RPMI7951 (cell line): ENCODE data around the gene PIGK. TPM values are rescaled to one million over a fixed set of nuclear protein-coding genes. Genes with fewer than 3 reads are reported as not detected.
"Not testable (repeated sequence)": the region's sequence is repeated elsewhere in the genome, so short reads cannot be mapped to it uniquely, and the experiment has no call there.

Experiments
- DNase-seq: peaks from one replicate; pipeline ENCODE4 v3.0.0-alpha.2; 2012; ENCODE audit warnings: low read depth
- total RNA-seq: library from RNA; depleted of rRNA; stranded (reverse); fragments of >200 nt; shearing (Covaris generic); gene quantifications from 2 replicates; pipeline ENCODE4 v1.2.3, GENCODE V29; 2014

The PIGK gene
- total RNA-seq, 1 experiment from 2014 or later = 81.7 TPM

- DNase-seq = peak; percentile 2
Observed at GRCh38 chr1:77193951-77194350, 25.3 kb downstream of the PIGK start.

DNA sequence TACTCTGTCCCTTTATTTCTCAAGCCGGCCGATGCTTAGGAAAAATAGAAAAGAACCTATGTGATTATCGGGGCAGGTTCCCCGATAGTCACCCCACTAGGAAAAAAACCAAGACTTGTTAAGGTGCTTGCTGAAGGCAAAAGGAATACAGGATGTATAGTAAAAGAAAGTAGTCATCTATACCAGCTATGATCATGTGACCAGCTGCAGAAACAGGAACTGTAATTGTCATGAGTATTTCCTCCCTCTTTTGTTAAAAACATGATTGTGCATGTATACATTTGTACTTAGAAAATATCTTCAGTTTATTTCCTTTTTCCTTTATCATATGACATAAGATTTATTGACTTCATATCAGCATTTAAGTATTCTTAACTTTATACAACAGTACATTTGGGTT, 30.5 kb downstream of the PIGK start:
- DNase-seq = no peak

- DNase-seq = not testable (repeated sequence)
Observed at GRCh38 chr1:77186907-77187306, 32.3 kb downstream of the PIGK start.

DNA sequence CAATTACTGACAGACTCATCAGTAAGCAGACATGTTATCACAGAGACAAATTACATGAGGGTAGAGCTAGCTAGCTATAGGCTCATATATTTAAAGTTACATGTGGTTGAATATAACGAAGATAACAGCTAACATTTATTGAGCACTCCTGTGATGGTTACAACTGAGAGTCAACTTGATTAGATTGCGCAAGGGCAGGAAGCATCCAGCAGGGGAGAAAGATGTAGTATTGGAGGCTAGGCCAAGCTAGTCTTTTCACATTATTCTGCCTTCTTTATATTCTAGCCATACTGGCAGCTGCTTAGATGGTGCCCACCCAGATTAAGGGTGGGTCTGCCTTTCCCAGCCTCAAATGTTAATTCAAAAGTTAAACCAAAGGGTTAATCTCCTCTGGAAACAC, 37.1 kb downstream of the PIGK start:
- DNase-seq = no peak

- no peak for DNase-seq
Observed at GRCh38 chr1:77179632-77180031, 39.6 kb downstream of the PIGK start.

DNA sequence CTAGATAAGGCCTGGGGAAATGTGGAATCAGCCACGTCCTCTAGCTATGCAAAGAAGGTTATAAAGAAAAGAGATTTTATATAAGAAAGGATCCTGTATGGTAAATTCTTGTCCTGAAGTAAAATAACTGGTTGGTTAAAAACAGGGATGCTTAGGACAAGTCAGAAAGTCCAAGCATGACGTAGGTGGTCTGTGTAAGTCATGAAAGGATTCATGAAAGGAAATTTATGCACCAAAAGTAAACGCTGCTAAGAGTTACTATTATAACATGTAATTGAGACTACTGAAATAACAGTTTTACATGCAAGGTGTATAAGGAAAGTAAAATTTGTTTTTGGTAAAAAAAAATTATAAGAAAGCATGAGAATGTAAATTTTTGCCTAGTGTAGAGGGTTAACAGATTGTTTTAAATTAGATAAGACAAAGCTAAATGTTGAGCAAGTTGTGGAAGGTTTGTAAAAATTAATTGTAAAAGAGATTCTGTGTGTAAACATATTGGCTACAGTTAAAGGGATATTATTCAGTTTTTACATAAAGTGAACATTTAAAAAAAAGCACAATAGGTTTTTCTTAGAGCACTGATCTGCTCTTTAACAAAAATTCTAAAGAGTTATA, 43.9 kb downstream of the PIGK start:
- peak; percentile 26 for DNase-seq

GRCh38 chr1:77170687-77171086, 48.5 kb downstream of the PIGK start:
- peak; percentile 28 for DNase-seq

DNA sequence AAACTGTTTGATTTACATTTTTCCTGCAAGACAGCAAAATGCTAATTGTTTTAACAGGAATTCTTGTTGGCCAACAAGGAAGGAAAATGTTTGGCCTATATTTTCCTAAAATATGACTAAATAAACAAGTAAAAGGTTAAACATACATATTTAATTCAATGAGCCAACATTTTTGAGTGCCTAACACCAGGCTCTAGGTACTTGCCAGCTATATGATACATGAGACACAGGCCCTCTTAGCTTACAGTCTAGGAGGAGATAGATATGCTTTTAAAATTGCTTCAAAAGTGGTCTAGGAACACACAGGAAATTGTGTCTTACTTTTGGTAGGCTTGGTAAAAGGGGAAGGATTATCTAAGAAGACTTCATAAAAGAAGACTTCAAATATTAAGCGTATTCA, 50.9 kb downstream of the PIGK start:
- DNase-seq = no peak

DNA sequence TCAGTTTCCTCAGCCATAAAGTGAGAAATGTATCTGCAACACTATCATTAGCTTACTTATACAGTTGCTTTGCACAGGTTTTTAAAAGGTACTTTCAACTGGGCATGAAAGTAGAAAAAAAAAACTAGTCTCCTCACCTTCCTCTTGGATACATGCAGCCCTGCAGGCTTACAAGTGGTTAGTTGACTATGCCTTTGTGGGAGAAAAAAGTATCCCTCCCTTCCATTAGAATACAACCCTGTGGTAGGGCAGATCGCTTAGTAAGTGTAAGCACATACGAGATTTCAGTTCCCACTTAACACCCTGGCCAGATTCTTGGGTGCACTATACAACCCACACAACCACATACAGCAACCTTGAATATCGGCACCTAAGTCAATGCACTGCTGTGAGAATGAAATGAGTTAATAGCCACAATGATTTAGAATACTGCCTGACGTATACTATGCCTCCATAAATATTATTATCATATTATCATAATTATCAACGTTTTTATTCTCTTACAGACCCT, 54.7 kb downstream of the PIGK start:
- no peak for DNase-seq

GRCh38 chr1:77159706-77160105, 59.5 kb downstream of the PIGK start:
- not testable (repeated sequence) for DNase-seq

DNA sequence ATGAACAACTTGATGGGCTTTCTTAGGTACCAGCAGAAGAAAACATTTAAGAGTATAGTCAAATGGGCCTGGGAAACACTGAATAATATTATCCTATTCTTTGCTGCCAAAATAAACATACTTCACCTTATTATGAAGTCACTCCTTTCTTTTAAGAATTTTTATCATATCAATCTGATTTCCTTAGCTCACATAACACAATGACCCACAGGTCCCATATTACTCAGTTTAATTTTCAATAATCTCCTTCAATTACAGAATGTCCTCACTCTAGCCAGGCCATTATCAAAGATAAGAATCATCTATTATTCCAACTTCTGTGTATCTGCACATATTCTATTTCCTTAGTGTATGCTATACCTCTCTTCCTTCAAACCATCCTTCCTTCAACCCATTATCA, 63.0 kb downstream of the PIGK start:
- DNase-seq = no peak

GRCh38 chr1:77146270-77146669, 73.0 kb downstream of the PIGK start:
- no peak for DNase-seq

DNA sequence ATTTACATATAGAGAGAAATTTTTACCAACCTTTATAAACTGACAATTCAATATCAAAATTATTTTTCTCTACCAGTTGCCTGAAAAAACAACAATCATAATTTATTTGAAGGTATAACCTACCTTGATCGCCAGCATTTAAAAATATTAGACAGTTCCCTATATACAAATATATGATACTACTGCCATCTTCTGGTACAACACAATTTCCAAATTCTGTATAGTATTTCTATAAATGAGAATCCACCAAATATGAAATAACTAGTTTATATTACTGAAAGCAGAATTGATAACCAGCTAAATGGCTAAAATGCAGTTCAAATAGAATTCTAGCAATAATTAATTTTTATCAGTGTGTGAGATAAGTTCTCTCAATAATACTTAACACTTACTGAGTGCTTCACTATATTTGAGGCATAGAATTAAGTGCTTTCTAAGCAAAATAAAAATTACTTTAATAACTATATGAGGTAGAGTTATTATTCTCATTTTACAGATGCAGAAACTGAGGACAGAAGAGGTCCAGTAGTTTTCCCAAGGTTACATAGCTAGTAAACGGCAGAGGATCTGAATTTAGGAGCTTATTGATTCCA, 75.6 kb downstream of the PIGK start:
- peak; percentile 4 for DNase-seq

- no peak for DNase-seq
Observed at GRCh38 chr1:77139389-77139788, 79.8 kb downstream of the PIGK start.

- no peak for DNase-seq
Observed at GRCh38 chr1:77134359-77134758, 84.9 kb downstream of the PIGK start.

DNA sequence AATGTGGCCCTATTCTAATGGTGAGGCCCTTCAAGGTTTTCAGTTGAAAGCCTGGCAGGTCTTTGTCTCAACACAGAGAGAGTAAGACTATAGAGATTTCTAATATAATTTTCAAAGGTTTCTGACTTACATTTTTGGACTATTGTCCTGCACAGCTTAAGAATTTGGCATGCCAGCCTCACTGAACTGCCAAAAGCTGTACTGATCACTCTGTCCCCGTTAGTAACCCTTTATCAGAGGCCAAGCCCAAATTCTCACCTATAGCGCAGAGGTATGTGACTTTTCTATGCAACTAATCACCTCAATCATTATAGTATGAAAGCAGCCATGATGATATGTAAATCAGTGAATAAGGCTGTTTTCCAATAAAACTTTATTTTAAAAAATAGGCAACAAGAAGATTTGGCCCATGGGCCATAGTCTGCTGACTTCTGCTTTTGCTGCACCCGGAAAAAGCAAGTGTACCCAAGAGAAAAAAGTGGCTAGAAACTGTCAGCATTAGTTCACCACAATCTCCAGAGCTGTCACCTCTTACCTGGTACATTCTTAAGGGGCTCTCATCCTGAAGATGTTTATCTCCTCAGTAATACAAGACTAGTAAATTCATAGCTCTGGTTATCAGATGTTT, 85.4 kb downstream of the PIGK start:
- DNase-seq = no peak

- peak; percentile 61 for DNase-seq
Observed at GRCh38 chr1:77126307-77126706, 92.9 kb downstream of the PIGK start.

- DNase-seq = no peak
Observed at GRCh38 chr1:77121503-77121902, 97.7 kb downstream of the PIGK start.

GRCh38 chr1:77120950-77121349, 98.3 kb downstream of the PIGK start:
- DNase-seq = no peak

GRCh38 chr1:77118712-77119111, 100.5 kb downstream of the PIGK start:
- no peak for DNase-seq

GRCh38 chr1:77104672-77105071, 114.6 kb downstream of the PIGK start:
- no peak for DNase-seq

- no peak for DNase-seq
Observed at GRCh38 chr1:77103486-77103885, 115.7 kb downstream of the PIGK start.

GRCh38 chr1:77100875-77101274, 118.4 kb downstream of the PIGK start:
- DNase-seq = no peak
